Tongue (tissue), 2 donors: ENCODE data around the gene NTSR1. TPM values are rescaled to one million over a fixed set of nuclear protein-coding genes. Genes with fewer than 3 reads are reported as not detected.

Experiments
- DNase-seq: peaks from one replicate; pipeline ENCODE4 v3.0.0-alpha.2; 2015
- total RNA-seq: library from RNA; depleted of rRNA; stranded (reverse); fragments of >200 nt; gene quantifications from one replicate; pipeline ENCODE4 v1.2.3, GENCODE V29; 2014

Gene NTSR1
- total RNA-seq, 1 donor from 2014 or later, result not detected

DNA sequence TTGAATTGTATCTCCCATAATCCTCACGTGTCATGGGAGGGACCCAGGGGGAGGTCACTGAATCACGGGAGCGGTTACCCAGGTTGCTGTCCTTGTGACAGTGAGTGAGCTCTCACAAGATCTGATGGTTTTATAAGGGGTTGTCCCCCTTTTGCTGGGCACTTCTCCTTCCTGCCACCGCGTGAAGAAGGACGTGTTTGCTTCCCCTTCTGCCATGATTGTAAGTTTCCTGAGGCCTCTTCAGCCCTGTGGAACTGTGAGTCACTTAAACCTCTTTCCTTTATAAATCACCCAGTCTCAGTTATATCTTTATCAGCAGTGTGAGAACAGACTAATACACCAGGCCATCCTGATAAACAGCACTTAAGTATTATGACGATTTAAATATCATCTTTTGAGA is 78.7 kb downstream of the NTSR1 start:
- no peak for DNase-seq

DNA sequence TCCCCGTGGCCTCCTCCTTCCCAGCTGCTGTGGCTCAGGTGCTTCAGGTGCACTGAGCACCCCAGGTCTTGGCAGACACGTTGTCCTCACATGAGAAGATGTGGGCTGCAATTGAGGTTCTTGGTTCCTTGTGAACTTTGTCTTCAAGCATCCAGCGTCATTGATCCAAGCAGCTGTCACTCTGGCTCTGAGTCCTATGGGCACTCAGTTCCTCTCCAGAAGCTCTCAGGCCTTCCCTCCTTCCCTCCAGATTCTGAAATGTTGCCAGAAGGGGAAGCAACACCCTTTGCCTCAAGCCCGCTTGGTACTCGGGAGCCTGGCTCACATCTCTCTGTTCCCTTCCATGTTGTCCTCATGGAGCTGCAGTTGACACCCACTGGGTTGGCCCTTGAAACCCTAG is 79.2 kb downstream of the NTSR1 start:
- DNase-seq, result peak; percentile 63

DNA sequence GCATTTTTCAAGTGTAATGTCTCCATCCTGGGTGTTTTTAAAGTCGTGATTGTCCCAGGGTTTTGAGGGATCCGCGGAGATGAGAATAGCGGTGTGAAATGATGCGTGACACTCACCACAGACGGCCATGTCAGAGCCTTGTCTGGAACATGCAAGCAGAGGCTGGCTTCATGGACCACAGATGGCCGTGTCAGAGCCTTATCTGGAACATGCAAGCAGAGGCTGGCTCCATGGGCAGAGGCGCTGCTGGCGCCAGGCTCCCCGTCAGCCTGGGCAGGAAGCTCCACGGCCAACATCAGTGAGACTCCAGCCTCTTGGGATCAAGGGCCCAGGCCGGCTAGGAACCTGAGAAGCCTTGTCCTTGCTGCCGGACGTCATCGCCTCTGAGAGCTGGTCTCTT is 80.0 kb downstream of the NTSR1 start:
- DNase-seq, result no peak

DNA sequence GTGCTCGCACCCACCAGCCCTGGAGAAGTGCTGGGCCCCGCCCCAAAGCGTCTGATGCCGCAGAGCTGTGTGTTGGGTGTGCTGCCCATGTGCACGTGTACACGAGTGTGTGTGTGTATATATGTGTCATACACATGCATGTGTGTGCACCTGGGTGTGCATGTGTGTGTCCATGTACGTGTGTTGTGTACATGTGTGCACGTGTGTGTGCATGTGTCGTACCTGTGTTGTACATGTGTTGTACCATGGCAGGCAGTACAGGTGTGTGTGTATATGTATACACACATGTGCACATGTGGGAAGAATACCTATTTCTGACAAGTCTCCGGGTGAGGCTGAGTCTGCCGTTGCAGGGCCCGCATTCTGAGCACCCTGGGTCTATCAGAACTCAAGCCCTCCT is 81.4 kb downstream of the NTSR1 start:
- DNase-seq, result no peak

- DNase-seq, result peak; percentile 96
Observed at GRCh38 chr20:62791301-62792181, 82.9 kb downstream of the NTSR1 start.

- DNase-seq, result no peak
Observed at GRCh38 chr20:62792182-62792939, 83.7 kb downstream of the NTSR1 start.

GRCh38 chr20:62792940-62793756 is 84.5 kb downstream of the NTSR1 start:
- DNase-seq, result no peak

- no peak for DNase-seq
Observed at GRCh38 chr20:62793757-62794006, 85.0 kb downstream of the NTSR1 start.

DNA sequence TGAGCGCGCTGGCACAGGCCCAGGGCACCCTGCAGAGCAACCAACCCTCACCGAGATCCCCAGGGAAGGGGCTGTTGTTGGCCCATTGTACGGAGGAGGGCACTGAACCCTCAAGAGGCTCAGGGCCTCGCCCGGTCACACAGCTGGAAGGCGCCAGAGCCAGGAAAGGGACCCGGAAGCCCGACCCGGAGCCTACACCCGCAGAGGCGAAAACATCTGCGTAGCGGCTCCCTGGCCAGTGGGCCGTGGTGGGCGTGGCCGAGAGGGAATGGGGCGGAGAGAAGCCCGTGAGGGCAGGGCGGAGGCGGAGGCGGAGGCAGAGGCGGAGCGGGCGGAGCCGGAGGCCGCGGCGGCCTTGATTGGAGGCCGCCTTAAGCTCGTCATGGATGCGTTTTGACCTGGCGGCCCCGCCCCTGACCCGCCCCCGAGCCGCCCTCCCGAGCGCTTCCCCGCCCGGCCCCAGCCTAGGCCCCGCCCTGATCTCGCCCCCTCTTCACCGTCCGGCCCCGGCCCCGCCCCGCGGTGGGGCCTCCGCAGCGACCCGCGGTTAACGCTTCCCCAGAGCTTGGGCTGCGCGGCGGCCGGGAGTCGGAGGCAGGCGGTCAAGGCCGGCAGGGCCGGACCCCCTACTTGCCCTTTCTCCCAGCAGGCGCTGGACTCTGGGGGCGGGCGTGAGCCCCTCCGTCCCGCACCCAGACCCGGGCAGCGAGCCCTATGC is 85.5 kb downstream of the NTSR1 start:
- DNase-seq, result peak; percentile 98

DNA sequence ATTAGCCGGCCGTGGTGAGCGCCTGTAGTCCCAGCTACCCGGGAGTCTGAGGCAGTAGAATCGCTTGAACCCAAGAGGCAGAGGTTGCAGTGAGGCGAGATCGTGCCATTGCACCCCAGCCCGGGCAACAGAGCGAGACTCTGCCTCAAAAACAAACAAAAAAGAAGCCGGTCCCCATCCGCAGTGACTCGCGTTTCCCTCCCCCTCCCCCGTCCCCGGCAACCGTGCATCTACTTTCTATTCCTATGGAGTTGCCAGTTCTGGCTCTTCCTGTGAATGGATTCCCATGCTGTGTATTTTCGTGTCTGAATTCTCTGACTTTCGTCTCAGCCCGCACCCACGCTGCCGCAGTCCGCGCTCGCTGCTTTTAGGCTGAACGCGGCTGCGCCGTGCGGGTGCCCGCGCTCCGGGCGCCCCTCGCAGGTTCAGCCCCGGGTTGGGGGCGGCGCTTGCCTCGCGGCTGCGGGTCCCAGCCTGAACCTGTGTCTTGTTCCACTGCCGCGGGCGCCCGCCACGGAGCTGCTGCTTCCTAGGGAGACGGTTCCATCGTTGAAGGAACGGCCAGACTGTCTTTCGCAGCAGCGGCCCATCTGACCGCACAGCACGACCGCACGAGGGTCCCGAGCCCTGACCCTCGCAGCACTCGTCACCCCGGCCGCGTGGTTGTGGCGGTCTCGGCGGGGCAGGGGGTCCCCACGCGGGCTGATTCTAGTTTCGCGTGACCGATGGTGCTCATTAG is 86.6 kb downstream of the NTSR1 start:
- DNase-seq, result peak; percentile 67

- DNase-seq, result no peak
Observed at GRCh38 chr20:62796699-62797491, 88.3 kb downstream of the NTSR1 start.

GRCh38 chr20:62797671-62798532 is 89.3 kb downstream of the NTSR1 start:
- DNase-seq, result no peak

DNA sequence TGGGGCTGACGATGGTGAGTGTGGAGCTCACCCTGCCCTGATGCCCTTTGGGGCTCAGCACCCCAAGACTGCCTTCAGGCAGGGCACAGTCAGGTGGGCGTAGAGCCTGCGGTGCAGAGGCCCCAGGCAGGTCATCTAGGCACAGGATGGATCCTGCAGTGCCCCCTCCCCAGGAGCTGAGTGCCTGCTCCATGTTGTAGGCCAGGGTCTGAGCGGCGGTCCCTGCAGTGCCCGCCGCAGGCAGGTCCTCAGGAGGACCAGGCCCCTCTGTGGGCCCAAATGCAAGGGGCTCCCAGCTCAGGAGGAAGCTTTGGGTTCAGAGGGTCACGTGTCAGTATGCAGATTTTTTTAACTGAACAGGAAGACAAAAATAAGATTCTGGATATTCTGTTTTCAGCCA is 90.4 kb downstream of the NTSR1 start:
- no peak for DNase-seq

GRCh38 chr20:62799459-62799858 is 90.8 kb downstream of the NTSR1 start:
- no peak for DNase-seq

DNA sequence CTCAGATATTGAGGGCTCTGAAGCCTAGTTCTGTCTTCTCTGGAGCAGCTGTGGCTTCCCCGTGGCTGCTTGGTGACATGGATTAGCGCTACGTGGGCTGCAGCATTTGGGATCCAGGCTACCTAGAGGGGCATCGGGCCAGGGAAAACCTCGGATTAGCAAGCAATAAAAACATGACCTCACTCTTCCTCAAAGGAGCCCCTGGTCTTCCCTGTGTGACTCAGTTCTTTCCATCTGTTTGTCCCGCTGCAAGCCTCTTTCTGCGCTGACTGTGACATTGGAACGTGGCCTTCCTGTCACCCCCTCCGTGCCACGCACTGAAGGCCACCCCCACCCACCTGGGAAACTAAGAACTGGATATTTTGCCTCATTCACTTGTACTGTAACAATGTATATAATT is 91.2 kb downstream of the NTSR1 start:
- no peak for DNase-seq

GRCh38 chr20:62800314-62801259 is 92.0 kb downstream of the NTSR1 start:
- peak; percentile 67 for DNase-seq

DNA sequence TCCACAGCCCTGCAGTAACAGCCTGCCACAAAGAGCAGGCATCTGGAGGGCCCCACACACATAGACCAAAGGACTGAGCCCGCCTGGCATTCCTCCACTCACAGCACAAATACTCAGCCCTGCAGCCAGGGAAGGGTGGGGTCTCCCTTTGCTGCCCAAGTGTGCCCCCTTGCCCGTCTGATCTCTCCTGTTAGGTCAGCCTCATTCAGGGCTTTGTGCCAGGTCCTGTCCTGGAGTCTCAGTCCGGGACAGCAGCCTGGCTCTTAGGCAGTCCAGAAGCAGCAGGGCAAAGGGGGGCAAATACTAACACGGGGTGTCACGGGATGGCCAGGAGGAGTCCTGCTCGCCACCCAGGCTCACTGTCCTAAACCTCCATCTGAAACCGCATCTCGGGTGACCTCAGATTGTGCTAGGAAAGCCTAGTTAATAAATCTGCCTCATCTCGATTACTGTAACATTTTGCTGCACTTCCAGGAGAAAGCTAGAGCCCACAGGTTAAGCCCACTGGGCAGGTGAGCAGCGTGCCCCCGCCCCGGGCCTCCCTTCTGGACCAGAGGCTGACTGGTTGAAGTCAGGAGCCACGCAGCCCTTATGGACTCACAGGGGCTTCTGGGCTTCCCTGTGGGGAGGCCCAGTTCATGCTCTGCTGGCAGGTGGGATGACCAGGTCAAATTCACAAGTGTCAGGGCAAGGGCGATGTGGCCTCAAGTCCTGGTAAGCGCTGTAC is 92.8 kb downstream of the NTSR1 start:
- no peak for DNase-seq
